HG03097 (cell line): Measurements from ENCODE around the gene DPM2.
A peak's percentile ranks its signal among the peaks of the same experiment; 100 is the strongest.

Experiments used
- ATAC-seq: cut with Tn5 transposase; IDR thresholded peaks from one replicate; pipeline ENCODE4 v1.9.1; 2021; ENCODE audit not compliant: unreplicated experiment, low FRiP score

DPM2 gene

GRCh38 chr9:127937388-127938297 lies at the start of gene DPM2:
TSS of gene DPM2 (minus strand) at chr9:127937854. CDS start at chr9:127937820, 34 bp downstream.
- ATAC-seq: peak; percentile 85

GRCh38 chr9:127987103-127987614 lies 49.5 kb upstream of the DPM2 start:
- ATAC-seq: no peak

DNA sequence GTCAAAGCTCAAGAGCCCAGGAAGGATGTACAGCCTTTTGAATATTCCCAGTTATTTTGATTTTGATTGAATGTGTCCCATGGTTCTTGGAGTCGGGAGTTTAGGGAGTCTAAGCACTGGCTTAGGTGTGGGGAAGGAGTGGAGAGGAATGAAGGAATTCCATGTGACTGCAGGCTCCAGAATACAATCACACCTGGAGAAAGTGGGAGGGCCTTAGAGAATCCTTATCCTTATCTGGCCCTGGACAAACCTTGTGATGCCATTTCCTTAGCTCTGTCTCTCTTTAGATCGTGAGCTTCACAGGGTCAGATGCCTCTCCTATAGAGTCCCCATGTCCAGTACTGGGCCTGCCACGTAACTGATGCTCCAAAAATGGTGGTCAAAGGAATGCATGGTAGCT lies 47.4 kb upstream of the DPM2 start:
- no peak for ATAC-seq

- ATAC-seq: no peak
These were observed 46.2 kb upstream of the DPM2 start for GRCh38 chr9:127983847-127984289.

DNA sequence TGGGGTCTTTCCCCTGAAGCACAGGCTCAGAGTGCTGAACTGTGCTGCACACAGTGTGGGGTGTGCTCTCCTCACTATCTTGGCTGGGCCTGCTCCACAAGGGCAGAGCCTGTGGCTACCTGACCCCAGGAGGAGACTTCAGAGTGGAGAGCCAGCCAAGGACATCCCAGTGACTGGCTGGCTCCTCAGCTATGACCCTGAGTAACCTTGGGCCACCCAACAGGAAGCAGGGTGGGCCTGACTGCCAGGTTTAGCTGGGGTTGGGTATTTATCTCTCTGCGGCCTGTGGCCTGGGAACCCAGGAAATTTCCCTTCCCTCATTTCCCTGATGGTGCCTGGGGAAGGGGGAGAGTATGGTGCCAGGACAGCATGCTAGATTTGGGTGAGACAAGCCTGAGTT lies 45.3 kb upstream of the DPM2 start:
- no peak for ATAC-seq

DNA sequence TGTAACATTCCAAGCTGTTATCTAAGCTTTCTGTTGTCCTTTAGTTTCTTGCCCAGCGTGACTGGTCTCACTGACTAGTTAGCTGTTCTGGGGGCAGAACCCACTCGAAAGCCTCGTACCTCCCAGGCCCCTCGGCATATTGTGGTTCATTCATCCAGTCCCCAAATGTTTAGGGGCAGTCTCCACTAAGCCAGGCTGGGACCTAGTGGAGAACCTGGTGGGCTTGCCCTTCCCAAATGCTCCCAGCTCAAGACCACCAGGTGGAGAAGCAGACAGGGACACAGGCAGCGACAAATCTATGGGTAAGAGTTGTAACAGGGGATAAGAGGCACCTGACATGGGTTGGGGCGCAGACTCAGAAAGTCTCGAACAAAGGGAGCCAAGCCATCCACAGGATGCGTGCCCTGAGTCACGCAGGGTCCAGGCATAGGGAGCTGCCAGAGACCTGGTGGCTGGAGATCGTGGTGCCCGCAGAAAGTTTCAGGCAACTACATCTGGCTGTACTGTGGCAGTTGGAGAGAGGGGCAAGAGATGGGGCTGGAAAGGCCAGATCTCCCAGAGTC lies 44.0 kb upstream of the DPM2 start:
- no peak for ATAC-seq

- peak; percentile 77 for ATAC-seq
These were observed 43.3 kb upstream of the DPM2 start, which contains the start of gene EEIG1 for GRCh38 chr9:127980706-127981558. TSS of gene EEIG1 (minus strand) at chr9:127980989. CDS start at chr9:127980137, 852 bp downstream.

DNA sequence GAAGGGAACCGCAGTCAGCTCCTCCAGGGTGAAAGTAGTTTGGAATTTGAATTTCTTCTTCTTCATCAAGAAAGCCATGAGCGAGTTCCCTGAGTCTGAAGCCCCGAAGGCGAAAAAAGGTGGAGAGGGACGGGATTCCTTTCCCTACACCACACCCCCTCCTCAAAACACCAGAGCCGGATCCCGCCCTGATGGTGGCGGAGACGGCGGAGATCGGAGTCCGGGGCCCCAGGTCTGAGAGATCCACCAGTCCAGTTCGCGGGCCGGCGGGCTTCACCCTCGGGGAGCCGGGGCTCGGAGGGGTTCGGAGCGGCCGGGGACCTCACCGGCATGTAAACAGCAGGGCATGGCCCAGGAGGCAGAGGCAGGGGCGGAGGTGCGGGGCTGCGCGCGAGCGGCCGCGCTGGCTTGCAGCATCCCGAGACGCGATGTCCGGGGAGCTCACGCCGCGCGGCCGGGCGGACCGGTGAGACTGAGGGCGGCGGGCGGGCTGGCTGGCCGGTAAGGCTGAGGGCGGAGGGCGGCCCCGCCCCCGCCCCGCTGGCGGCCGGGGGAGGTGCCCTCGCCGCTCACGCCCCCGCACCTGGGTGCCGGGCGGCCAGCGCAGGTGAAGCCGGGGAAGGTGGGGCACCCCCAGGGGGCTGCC lies 42.5 kb upstream of the DPM2 start:
- ATAC-seq: peak; percentile 25

DNA sequence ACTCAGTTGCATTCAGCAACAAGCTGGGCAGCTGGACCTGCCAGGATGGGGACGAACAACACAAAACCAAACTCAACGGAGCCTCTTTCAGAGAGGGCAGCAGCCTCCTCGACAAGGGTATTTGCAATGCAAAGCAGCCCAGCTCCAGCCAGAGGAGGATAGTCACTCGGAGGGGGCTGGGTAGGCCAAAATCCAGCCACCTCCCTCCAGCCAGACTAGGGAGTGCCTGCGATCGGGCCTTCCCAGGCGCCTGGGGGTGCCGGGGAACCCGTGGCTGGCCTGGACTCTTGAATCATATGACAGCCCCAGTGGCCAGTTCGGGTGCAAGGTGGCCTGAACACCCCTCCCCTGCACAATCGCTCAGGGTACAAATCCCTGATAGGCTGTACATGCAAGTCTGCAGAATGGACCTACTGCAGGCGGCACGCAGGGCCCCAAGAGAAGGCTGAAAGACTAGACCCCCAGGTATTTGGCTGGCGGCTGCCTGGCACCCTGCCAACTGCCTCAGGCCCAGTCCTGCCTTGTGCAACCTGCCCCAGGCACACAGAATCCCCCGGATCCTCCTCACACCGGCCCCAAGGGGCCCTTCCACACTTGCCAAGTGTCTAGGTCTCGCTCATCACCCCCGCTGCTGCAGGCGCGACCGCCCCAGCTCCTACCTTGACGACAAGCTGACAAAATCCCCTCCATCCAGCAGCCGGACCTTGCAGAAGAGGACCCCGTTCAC lies 41.8 kb upstream of the DPM2 start:
- no peak for ATAC-seq

DNA sequence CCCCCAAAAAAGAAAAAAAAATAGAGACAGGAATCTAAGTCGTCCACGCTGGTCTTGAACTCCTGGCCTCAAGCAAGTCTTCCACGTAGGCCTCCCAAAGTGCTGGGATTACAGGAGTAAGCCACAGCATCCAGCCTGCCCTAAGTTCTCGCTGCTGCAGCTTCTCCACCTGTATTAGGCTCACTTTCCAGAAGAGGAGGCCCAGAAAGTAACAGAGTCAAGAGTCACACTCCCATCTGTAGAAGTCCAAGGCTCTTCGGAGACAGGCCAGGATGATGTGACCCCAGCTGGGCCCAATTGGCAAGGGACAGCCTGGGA lies 41.3 kb upstream of the DPM2 start:
- no peak for ATAC-seq

GRCh38 chr9:127977884-127978647 lies 40.4 kb upstream of the DPM2 start:
- no peak for ATAC-seq

DNA sequence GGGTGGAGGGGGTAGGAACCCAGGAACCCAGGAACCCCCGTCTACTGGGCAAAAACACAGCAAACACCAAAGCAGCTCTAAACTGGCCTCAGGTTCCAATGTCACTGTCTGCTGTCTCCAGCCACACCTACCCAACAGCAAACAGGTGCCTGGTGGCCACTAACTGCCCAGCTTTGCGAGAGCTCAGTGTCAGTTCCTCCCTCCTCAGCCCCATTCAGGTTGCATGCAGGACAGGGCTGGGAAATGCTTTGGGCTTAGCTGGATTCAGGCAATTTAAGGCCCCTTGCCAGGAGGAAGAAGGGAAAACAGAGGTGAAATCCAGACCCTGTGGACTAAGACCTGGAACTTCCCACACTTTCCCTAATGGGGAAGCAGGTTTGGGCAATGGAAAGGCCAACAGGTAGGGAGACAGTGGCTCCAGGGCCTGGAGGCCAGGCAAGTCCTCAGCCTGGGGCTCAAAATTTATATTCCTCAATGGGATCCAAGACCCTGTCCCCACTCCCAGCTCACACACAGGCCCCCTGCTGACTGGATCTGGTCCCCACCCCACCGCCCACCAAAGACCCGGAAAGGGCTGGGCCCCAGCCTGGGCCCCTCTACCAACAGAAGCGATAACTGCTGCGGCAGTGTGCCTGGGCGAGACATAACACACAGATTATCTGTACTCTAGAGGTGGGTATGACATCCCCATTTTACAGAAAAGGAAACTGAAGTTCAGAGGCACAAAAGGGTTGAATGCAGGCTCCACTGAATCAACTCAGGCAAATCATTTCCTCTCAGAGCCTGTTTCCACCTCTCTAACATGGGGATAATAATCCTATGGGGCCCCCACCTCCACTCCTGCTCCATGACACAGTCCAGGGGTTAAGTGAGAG lies 39.6 kb upstream of the DPM2 start:
- ATAC-seq: no peak

GRCh38 chr9:127976498-127976897 lies 38.8 kb upstream of the DPM2 start:
- ATAC-seq: no peak

DNA sequence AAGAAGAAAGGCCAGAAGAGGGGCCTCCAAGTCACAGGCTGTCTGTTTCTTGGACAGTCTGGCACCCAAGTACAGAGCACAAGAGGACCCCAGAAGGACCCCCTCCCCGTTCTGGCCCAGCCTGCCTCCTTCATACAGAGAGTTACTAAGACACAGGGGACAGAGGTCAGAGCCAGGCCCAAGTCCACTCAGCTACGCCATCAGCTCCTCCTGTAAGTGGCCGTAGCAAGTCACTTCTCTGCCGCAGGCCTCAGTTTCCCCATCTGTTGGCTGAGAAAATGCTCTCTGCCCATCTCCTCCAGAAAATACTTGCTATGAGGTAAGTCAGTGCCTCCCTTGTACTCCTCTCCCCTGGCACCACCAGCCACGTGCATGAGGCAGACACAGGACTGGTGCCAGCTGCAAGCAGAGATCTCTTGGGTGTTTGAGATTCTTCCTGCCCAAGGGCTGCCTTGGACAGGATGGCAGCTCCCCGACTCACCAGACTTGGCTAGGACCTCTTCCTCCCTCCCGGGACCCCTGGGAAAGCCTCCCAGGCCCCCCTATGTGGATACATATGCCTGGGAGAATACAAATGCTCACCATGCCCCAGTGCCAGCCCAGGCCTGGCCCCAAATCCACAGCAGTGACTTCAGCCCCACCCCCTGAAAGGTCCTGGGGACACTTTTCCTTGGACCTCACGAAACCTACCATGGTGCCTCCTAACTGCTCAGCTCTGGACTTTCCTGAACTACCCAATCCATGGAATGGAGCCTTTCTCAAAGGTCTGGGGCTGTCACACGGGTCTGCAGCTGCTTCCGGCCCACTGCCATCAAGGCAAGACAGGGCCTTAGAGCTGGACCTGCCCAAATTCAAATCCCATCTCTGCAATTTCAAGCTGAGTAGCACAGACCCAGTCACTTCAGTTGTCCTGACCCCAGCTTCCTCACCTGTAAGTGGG lies 38.0 kb upstream of the DPM2 start:
- no peak for ATAC-seq

DNA sequence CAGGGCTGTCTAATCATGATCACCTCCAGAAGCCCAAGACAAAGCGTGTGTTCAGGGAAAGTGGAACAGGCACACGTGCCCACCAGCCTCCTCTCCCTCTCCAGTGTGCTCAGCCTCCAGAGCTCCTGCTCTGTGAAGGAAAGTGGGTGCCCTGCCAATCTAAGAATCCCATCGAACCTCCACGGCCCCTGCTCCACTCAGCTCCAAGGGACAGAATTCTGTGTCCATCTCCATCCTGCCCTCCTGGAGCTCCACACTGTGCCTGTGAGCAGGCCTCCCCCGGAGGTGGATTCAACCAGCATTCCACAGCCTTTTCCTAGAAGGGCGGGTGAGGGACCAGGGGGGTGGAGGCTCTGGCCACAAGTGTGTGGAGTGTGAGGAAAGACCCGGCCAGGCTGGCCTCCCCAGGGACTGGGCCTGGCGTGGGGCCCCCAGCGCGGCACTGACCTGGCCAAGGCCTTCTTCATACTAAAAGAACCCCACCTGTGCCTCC lies 37.2 kb upstream of the DPM2 start:
- ATAC-seq: no peak

- no peak for ATAC-seq
These were observed 36.5 kb upstream of the DPM2 start for GRCh38 chr9:127974001-127974768.
